ENCODE measurements around the gene CBR3. TPM values are rescaled to one million over a fixed set of nuclear protein-coding genes. Genes with fewer than 3 reads are reported as not detected.

Gene CBR3
- 10.8 and 12.4 TPM in 2 replicates for total RNA-seq

GRCh38 chr21:36134803-36135390 is at the start of gene CBR3:
TSS of gene CBR3 (plus strand) at chr21:36135079. CDS start at chr21:36135193, 114 bp downstream.

GRCh38 chr21:36156815-36157670 is 22.2 kb downstream of the CBR3 start, which contains the start of gene DOP1B:
TSS of gene DOP1B (plus strand) at chr21:36156824. CDS start at chr21:36164734, 7,910 bp downstream.

Other genes starting within 250 kb of the CBR3 start
- gene SETD4, start 74.6 kb upstream of the CBR3 start, total RNA-seq, result 11.0 and 12.8 TPM in 2 replicates
- gene CBR1, start 65.1 kb upstream of the CBR3 start, total RNA-seq, result 148 and 185 TPM in 2 replicates
- gene DOP1B, start 21.7 kb downstream of the CBR3 start, total RNA-seq, result 3.6 and 4.2 TPM in 2 replicates
- gene MORC3, start 185.1 kb downstream of the CBR3 start, total RNA-seq, result 34.6 and 44.1 TPM in 2 replicates

Measured in aortic smooth muscle cell (primary cell).